Esophagus muscularis mucosa (tissue), 4 donors: ENCODE measurements around the gene CTDP1. TPM values are rescaled to one million over a fixed set of nuclear protein-coding genes. Genes with fewer than 3 reads are reported as not detected.
A peak's percentile ranks its signal among the peaks of the same experiment; 100 is the strongest.

Experiments
- DNase-seq: peaks from one replicate; pipeline ENCODE4 v3.0.0-alpha.2; 2017; ENCODE audit errors: extremely low spot score
- H3K27ac ChIP-seq, 4 donors: fragments of 200-600 bp; sonication (generic); replicated peaks in 1 of 4; 1 replicate in 3 of 4; 2 replicates in 1 of 4; pipeline ENCODE4 v1.5.1; 2016 to 2019; ENCODE audit warnings: mild to moderate bottlenecking in 1 of 4
- H3K27me3 ChIP-seq, 4 donors: fragments of 200-600 bp; sonication (generic); one replicate each; pipeline versions ENCODE4 v1.5.1 to v1.6.0; 2016 to 2019
- H3K36me3 ChIP-seq, 4 donors: fragments of 200-600 bp; sonication (generic); one replicate each; pipeline ENCODE4 v1.5.1; 2016 to 2019
- H3K4me1 ChIP-seq, 4 donors: fragments of 200-600 bp; sonication (generic); one replicate each; pipeline ENCODE4 v1.5.1; 2016 to 2019
- H3K4me3 ChIP-seq, 4 donors: fragments of 200-600 bp; sonication (generic); 1 replicate in 2 of 4; 2 replicates in 2 of 4; pipeline ENCODE4 v1.5.1; 2016 to 2019; ENCODE audit warnings: mild to moderate bottlenecking in 4 of 4, moderate library complexity in 1 of 4
- H3K9me3 ChIP-seq, 4 donors: fragments of 200-600 bp; sonication (generic); 1 replicate in 3 of 4; 2 replicates in 1 of 4; pipeline ENCODE4 v1.5.1; 2016 to 2019
- CTCF ChIP-seq, 3 experiments: fragments of 200-600 bp in 2 of 3; fragments of 450-650 bp in 1 of 3; sonication (generic) in 2 of 3; IDR thresholded peaks; one replicate each; pipeline ENCODE4 v1.5.1; 2017 to 2019; ENCODE audit warnings: antibody characterized with exemption in 3 of 3, mild to moderate bottlenecking in 2 of 3, moderate library complexity in 1 of 3
- EP300 ChIP-seq: sonication (generic); formaldehyde crosslinking; IDR thresholded peaks from one replicate; pipeline ENCODE4 v1.6.1; 2017; ENCODE audit warnings: antibody characterized with exemption
- POLR2A ChIP-seq: fragments of 450-650 bp; IDR thresholded peaks from one replicate; pipeline ENCODE4 v1.6.1; 2017; ENCODE audit warnings: antibody characterized with exemption, moderate library complexity, mild to moderate bottlenecking, low read depth
- POLR2AphosphoS5 ChIP-seq, 2 donors: sonication (generic); formaldehyde crosslinking; IDR thresholded peaks; one replicate each; pipeline ENCODE4 v1.6.1; 2017; ENCODE audit warnings: antibody characterized with exemption in 2 of 2
- WGBS: methylation state at CpG from one replicate; pipeline ENCODE4 v1.1.5; 2018; 5-methylcytosine and 5-hydroxymethylcytosine counted together
- intact Hi-C: fragments of 100-400 bp; cut with DNase I; formaldehyde crosslinking; loops from one replicate; pipeline ENCODE4 v1.15.1; 2023
- total RNA-seq, 4 donors: library from RNA; depleted of rRNA; stranded (reverse); fragments of >200 nt; gene quantifications; one replicate each; pipeline versions ENCODE4 v1.1.0 to v1.2.1, GENCODE V29; 2016

Gene CTDP1
- total RNA-seq, 4 donors from 2014 or later = 22.0 to 28.5 (median 24.5) TPM

- H3K36me3 ChIP-seq = no peaks in the 10 kb centered on the region
- H3K27ac ChIP-seq = no peak overlapping the region
- 64% methylated on average over 11 of the region's 14 CpGs for WGBS
- intact Hi-C loops = no loop called here
- H3K4me3 ChIP-seq = no peak overlapping the region
- H3K27me3 ChIP-seq = peaks cover 0 to 90% (median 25%) of the 10 kb centered on the region in 4 donors
- TF ChIP-seq POLR2AphosphoS5 (IDR thresholded peaks at IDR 0.05) = no peak
- H3K4me1 ChIP-seq = peaks cover 7 to 14% (median 11%) of the 10 kb centered on the region in 4 donors
- DNase-seq = no peak
- H3K9me3 ChIP-seq = no peaks in the 10 kb centered on the region
Measured at GRCh38 chr18:79786304-79786703, 106.7 kb downstream of the CTDP1 start.

- Histone ChIP-seq H3K27ac (no peak overlapping the region), H3K27me3 (peaks cover 0 to 95% (median 25%) of the 10 kb centered on the region in 4 donors), H3K4me3 (no peak overlapping the region), H3K36me3 (no peaks in the 10 kb centered on the region), H3K9me3 (no peaks in the 10 kb centered on the region), H3K4me1 (peaks cover 7 to 17% (median 12%) of the 10 kb centered on the region in 4 donors)
- intact Hi-C loops = no loop called here
- WGBS = 78% methylated on average over 22 of the region's 22 CpGs
- TF ChIP-seq POLR2AphosphoS5 (IDR thresholded peaks at IDR 0.05) = no peak
- TF ChIP-seq EP300 = no peak
- no peak for TF ChIP-seq POLR2A
- no peak for TF ChIP-seq CTCF (IDR thresholded peaks at IDR 0.05)
- DNase-seq = no peak
Measured at GRCh38 chr18:79786786-79787526, 107.4 kb downstream of the CTDP1 start.

- Histone ChIP-seq H3K27me3 (peaks cover 0 to 91% (median 25%) of the 10 kb centered on the region in 4 donors), H3K4me1 (peaks cover 7 to 19% (median 12%) of the 10 kb centered on the region in 4 donors), H3K4me3 (peak overlapping the region in 2 of 4 donors; percentile 41 to 42), H3K9me3 (no peaks in the 10 kb centered on the region), H3K27ac (no peak overlapping the region), H3K36me3 (no peaks in the 10 kb centered on the region)
- DNase-seq = no peak
- intact Hi-C loops = no loop called here
- TF ChIP-seq POLR2AphosphoS5 (IDR thresholded peaks at IDR 0.05) (no peak), CTCF (IDR thresholded peaks at IDR 0.05) (no peak), EP300 (no peak), POLR2A (no peak)
- WGBS = 87% methylated on average over 16 of the region's 16 CpGs
Measured at GRCh38 chr18:79787527-79787864, 107.9 kb downstream of the CTDP1 start.

- Histone ChIP-seq H3K4me3 (peak overlapping the region; percentile 32 to 49 (median 42)), H3K36me3 (no peaks in the 10 kb centered on the region), H3K27me3 (peaks cover 0 to 85% (median 25%) of the 10 kb centered on the region in 4 donors), H3K27ac (no peak overlapping the region), H3K9me3 (no peaks in the 10 kb centered on the region), H3K4me1 (peaks cover 7 to 19% (median 12%) of the 10 kb centered on the region in 4 donors)
- TF ChIP-seq POLR2AphosphoS5 (IDR thresholded peaks at IDR 0.05) (no peak), CTCF (IDR thresholded peaks at IDR 0.05) (no peak), POLR2A (no peak), EP300 (no peak)
- WGBS = 4% methylated on average over 80 of the region's 106 CpGs
- DNase-seq = no peak
- intact Hi-C loops = no loop called here
Measured at GRCh38 chr18:79787865-79788733, 108.5 kb downstream of the CTDP1 start.

- H3K4me3 ChIP-seq = peak overlapping the region in 2 of 4 donors; percentile 41 to 49
- peaks cover 7 to 19% (median 12%) of the 10 kb centered on the region in 4 donors for H3K4me1 ChIP-seq
- intact Hi-C loops = no loop called here
- peaks cover 0 to 82% (median 25%) of the 10 kb centered on the region in 4 donors for H3K27me3 ChIP-seq
- TF ChIP-seq POLR2AphosphoS5 (IDR thresholded peaks at IDR 0.05) = no peak
- no peak for TF ChIP-seq CTCF (IDR thresholded peaks at IDR 0.05)
- no peak for TF ChIP-seq POLR2A
- TF ChIP-seq EP300 = no peak
- no peaks in the 10 kb centered on the region for H3K9me3 ChIP-seq
- H3K27ac ChIP-seq = no peak overlapping the region
- DNase-seq = no peak
- WGBS = 85% methylated on average over 11 of the region's 27 CpGs
- no peaks in the 10 kb centered on the region for H3K36me3 ChIP-seq
Measured at GRCh38 chr18:79788734-79789085, 109.1 kb downstream of the CTDP1 start.
